CD4-positive, alpha-beta memory T cell (primary cell): ENCODE measurements around the gene FBXO21. TPM values are rescaled to one million over a fixed set of nuclear protein-coding genes. Genes with fewer than 3 reads are reported as not detected.
A peak's percentile ranks its signal among the peaks of the same experiment; 100 is the strongest.
"Not testable (repeated sequence)": the region's sequence is repeated elsewhere in the genome, so short reads cannot be mapped to it uniquely, and the experiment has no call there.

Experiments used
- CTCF ChIA-PET: fragments of 350-600 bp; sonication (Branson Sonifier 250); formaldehyde crosslinking; loops from one replicate; lab custom pipeline; 2021; ENCODE audit warnings: inconsistent platforms; ENCODE audit not compliant: partially characterized antibody; lab: Charles Lee
- POLR2A ChIA-PET: fragments of 350-600 bp; sonication (Branson Sonifier 250); formaldehyde crosslinking; loops from one replicate; lab custom pipeline; 2021; ENCODE audit not compliant: partially characterized antibody; lab: Charles Lee
- DNase-seq, 5 donors: peaks; one replicate each; pipeline versions ENCODE4 v3.0.0 to v3.0.0-alpha.2; 2020 to 2022; ENCODE audit warnings: mixed read lengths in 1 of 5
- H3K27ac ChIP-seq: one replicate; pipeline ENCODE4 v1.7.0; 2013; ENCODE audit warnings: low read depth, low read length
- H3K27me3 ChIP-seq: 2 replicates; pipeline ENCODE4 v1.7.0; 2013; ENCODE audit warnings: mild to moderate bottlenecking, low read length, moderate library complexity; ENCODE audit not compliant: insufficient read depth
- H3K36me3 ChIP-seq: 2 replicates; pipeline ENCODE4 v1.7.0; 2013; ENCODE audit warnings: mild to moderate bottlenecking, low read length, moderate library complexity; ENCODE audit not compliant: insufficient read depth
- H3K4me1 ChIP-seq: 2 replicates; pipeline ENCODE4 v1.7.0; 2013; ENCODE audit warnings: mild to moderate bottlenecking, low read length, moderate library complexity; ENCODE audit not compliant: insufficient read depth
- H3K4me3 ChIP-seq, 2 donors: one replicate each; pipeline ENCODE4 v1.7.0; 2013; ENCODE audit warnings: low read length in 2 of 2, mild to moderate bottlenecking in 1 of 2
- H3K9me3 ChIP-seq, 2 donors: one replicate each; pipeline ENCODE4 v1.7.0; 2013; ENCODE audit warnings: low read length in 2 of 2, control low read depth in 1 of 2; ENCODE audit not compliant: control insufficient read depth in 1 of 2
- H3K27ac Mint-ChIP-seq, 7 donors: one replicate each; pipeline ENCODE4 v1.8.0; 2020 to 2021; ENCODE audit warnings: mixed read lengths in 7 of 7, mild to moderate bottlenecking in 6 of 7, inconsistent platforms in 3 of 7, moderate library complexity in 3 of 7
- H3K27me3 Mint-ChIP-seq, 2 donors: one replicate each; pipeline ENCODE4 v1.8.0; 2020 to 2021; ENCODE audit warnings: mixed read lengths in 2 of 2
- H3K36me3 Mint-ChIP-seq, 2 donors: one replicate each; pipeline ENCODE4 v1.8.0; 2020 to 2021; ENCODE audit warnings: mixed read lengths in 2 of 2, inconsistent platforms in 1 of 2, mild to moderate bottlenecking in 1 of 2
- H3K4me1 Mint-ChIP-seq, 4 donors: one replicate each; pipeline ENCODE4 v1.8.0; 2020 to 2021; ENCODE audit warnings: mixed read lengths in 4 of 4, mild to moderate bottlenecking in 1 of 4
- H3K4me3 Mint-ChIP-seq, 8 donors: one replicate each; pipeline ENCODE4 v1.8.0; 2020 to 2021; ENCODE audit warnings: mixed read lengths in 8 of 8, mild to moderate bottlenecking in 7 of 8, moderate library complexity in 6 of 8, inconsistent platforms in 3 of 8
- H3K9me3 Mint-ChIP-seq, 8 donors: one replicate each; pipeline ENCODE4 v1.8.0; 2020 to 2021; ENCODE audit warnings: mixed read lengths in 8 of 8, mild to moderate bottlenecking in 5 of 8, inconsistent platforms in 3 of 8, moderate library complexity in 1 of 8
- intact Hi-C: fragments of 100-400 bp; cut with micrococcal nuclease; formaldehyde crosslinking; loops from one replicate; pipeline ENCODE4 v1.15.1; 2023
- polyA plus RNA-seq, 2 donors: library from polyadenylated mRNA; unstranded; fragments of 300-500 nt; fragmentation: Illumina TruSeq; gene quantifications; one replicate each; pipeline ENCODE4 v1.2.3, GENCODE V29; 2021
- total RNA-seq, 2 experiments: library from RNA; stranded (reverse); gene quantifications; one replicate each; pipeline ENCODE4 v1.2.3, GENCODE V29; 2021

FBXO21 gene
- total and polyA plus RNA-seq, 4 experiments from 2014 or later = 41.9 to 61.4 (median 49.9) TPM

DNA sequence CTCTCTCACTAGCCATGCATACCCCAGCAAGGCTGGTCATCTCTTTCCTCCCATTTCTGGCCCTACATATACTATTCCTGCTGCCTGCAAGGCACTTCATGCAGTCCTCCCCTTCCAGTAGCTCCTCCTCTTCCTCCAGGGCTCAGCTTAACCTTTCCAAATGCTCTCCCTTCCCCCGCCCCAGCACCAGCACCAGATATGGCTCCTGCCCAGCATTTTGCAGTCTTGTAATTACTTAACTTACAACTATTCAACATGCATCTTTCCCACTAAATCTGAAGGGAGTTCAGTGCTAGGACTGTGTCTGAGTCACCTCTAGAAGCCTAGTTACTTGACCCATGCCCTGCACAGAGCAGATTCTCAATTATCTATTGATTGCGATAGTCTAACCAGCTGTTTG, 1.8 kb upstream of the FBXO21 start:
- H3K4me3 ChIP-seq = no peak overlapping the region
- peak overlapping the region in 7 of 8 donors; percentile 6 to 70 (median 39) for H3K4me3 Mint-ChIP-seq
- no peak overlapping the region for H3K27ac ChIP-seq
- H3K9me3 Mint-ChIP-seq = peaks cover 0 to 3% (median 0%) of the 10 kb centered on the region in 8 donors
- DNase-seq = no peak
- peak overlapping the region in 3 of 7 donors; percentile 2 to 89 (median 23) for H3K27ac Mint-ChIP-seq
- no peaks in the 10 kb centered on the region for H3K27me3 ChIP-seq
- H3K4me1 Mint-ChIP-seq = peaks cover 19 to 44% (median 27%) of the 10 kb centered on the region in 4 donors
- intact Hi-C loops = loop anchor here (5.0 kb wide), 1 partner anchor 1185 kb away; the partner anchor contains the start of gene SUDS3
- H3K27me3 Mint-ChIP-seq = peaks cover 2 to 5% of the 10 kb centered on the region in 2 donors
- H3K9me3 ChIP-seq = no peaks in the 10 kb centered on the region
- POLR2A ChIA-PET = no interaction called here
- H3K4me1 ChIP-seq = peaks cover 26% of the 10 kb centered on the region
- peaks cover 4 to 15% of the 10 kb centered on the region in 2 donors for H3K36me3 Mint-ChIP-seq
- no peaks in the 10 kb centered on the region for H3K36me3 ChIP-seq
- CTCF ChIA-PET = no interaction called here

GRCh38 chr12:117189725-117190209, 503 bp downstream of the FBXO21 start:
- POLR2A ChIA-PET = interaction anchor here (1.2 kb wide), 1 partner anchor 452 kb away, joined by 3 read pairs; the partner anchor contains the start of genes RNFT2 and SPRING1
- peak in 2 of 5 donors; percentile 43 to 55 for DNase-seq
- Histone ChIP-seq H3K4me1 (peaks cover 26% of the 10 kb centered on the region), H3K4me3 (peak overlapping the region; percentile 66 to 81), H3K36me3 (peaks cover 3% of the 10 kb centered on the region), H3K9me3 (no peaks in the 10 kb centered on the region), H3K27me3 (no peaks in the 10 kb centered on the region), H3K27ac (peak overlapping the region; percentile 67)
- CTCF ChIA-PET = no interaction called here
- H3K4me3 Mint-ChIP-seq = peak overlapping the region; percentile 94 to 99 (median 96)
- H3K27ac Mint-ChIP-seq = peak overlapping the region; percentile 89 to 97 (median 95)
- H3K4me1 Mint-ChIP-seq = peaks cover 20 to 53% (median 31%) of the 10 kb centered on the region in 4 donors
- H3K27me3 Mint-ChIP-seq = no peaks in the 10 kb centered on the region
- peaks cover 0 to 3% (median 0%) of the 10 kb centered on the region in 8 donors for H3K9me3 Mint-ChIP-seq
- H3K36me3 Mint-ChIP-seq = peaks cover 15 to 31% of the 10 kb centered on the region in 2 donors
- intact Hi-C loops = loop anchor here (1.0 to 5.0 kb wide), 3 partner anchors 370 to 1188 kb away; partner anchors contain the start of genes RNFT2, SPRING1 and SUDS3

DNA sequence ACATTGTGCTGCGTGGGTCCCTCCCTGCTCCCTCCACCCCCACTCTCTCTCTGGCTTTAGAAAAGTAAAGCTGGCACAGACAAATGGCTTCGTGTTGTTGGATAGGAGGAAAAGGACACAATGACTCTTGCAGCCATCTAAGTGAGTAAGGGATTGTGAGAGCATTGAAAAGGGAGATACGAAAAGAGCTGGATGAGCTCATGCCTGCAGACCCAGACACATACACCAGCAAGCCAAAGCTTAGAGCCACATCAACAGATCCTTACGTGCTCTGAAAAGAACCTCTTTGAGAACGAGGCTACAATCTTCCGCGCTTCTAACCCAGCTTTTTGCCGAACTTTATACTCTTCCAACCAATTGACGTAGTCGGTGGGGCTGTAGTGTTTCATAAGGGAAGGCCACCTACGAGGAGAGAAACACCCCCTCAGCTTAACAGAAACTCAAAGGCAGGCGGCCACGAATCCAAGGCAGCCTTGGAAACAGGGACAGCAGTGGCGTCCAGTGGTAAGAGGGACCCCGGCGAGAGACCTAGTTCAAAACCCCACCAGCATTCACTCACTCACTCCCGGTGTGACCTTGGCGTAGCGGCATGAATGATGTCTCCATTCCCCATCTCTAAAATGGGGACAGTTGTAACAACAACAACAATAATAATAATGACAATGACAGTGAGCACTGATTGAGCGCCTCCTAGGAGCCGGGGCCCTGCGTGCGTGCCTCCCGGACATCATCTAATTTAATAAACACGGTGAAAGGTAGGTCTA, 1.1 kb downstream of the FBXO21 start:
- intact Hi-C loops = no loop called here
- Mint-ChIP-seq H3K36me3 (peaks cover 19 to 35% of the 10 kb centered on the region in 2 donors), H3K4me1 (peaks cover 20 to 54% (median 31%) of the 10 kb centered on the region in 4 donors), H3K27me3 (no peaks in the 10 kb centered on the region), H3K9me3 (peaks cover 0 to 3% (median 0%) of the 10 kb centered on the region in 8 donors), H3K4me3 (peak overlapping the region; percentile 94 to 99 (median 96)), H3K27ac (peak overlapping the region; percentile 89 to 97 (median 95))
- Histone ChIP-seq H3K4me3 (peak overlapping the region; percentile 66 to 81), H3K27ac (peak overlapping the region; percentile 67), H3K36me3 (peaks cover 8% of the 10 kb centered on the region), H3K27me3 (no peaks in the 10 kb centered on the region), H3K9me3 (no peaks in the 10 kb centered on the region), H3K4me1 (peaks cover 26% of the 10 kb centered on the region)
- POLR2A ChIA-PET = interaction anchor here (1.2 kb wide), 1 partner anchor 451 kb away, joined by 3 read pairs; the partner anchor contains the start of genes RNFT2 and SPRING1
- CTCF ChIA-PET = no interaction called here
- DNase-seq = no peak

DNA sequence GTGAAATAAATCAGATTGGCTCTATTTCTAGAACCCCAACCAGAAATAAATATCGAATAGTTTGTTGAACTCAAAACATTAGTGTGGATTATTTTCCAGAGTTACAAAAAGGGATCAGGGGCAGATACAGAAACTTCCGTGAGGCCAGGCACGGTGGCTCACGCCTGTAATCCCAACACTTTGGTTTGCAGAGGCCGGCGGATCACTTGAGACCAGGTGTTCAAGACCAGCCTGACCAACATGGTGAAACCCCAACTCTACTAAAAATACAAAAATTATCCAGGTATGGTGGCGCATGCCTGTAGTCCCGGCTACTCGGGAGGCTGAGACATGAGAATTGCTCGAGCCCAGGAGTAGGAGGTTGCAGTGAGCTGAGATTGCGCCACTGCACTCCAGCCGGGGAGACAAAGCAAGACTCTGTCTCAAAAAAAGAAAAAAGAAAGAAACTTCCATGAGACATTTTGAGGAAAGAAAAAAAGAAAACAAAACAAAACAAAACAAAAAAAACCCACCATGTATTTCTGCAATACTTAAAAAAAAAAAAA, 2.1 kb downstream of the FBXO21 start:
- Histone ChIP-seq H3K36me3 (peaks cover 17% of the 10 kb centered on the region), H3K4me1 (peaks cover 26% of the 10 kb centered on the region), H3K4me3 (no peak overlapping the region), H3K27me3 (no peaks in the 10 kb centered on the region), H3K27ac (no peak overlapping the region), H3K9me3 (no peaks in the 10 kb centered on the region)
- no peaks in the 10 kb centered on the region for H3K9me3 Mint-ChIP-seq
- peaks cover 26 to 42% of the 10 kb centered on the region in 2 donors for H3K36me3 Mint-ChIP-seq
- peak overlapping the region; percentile 64 to 97 (median 96) for H3K4me3 Mint-ChIP-seq
- intact Hi-C loops = no loop called here
- DNase-seq = no peak
- ChIA-PET CTCF (interaction anchor here (1.1 kb wide), 1 partner anchor 17 kb away, joined by 3 read pairs; no protein-coding TSS in a partner anchor), POLR2A (no interaction called here)
- peaks cover 20 to 54% (median 31%) of the 10 kb centered on the region in 4 donors for H3K4me1 Mint-ChIP-seq
- no peaks in the 10 kb centered on the region for H3K27me3 Mint-ChIP-seq
- peak overlapping the region in 4 of 7 donors; percentile 15 to 89 (median 48) for H3K27ac Mint-ChIP-seq

DNA sequence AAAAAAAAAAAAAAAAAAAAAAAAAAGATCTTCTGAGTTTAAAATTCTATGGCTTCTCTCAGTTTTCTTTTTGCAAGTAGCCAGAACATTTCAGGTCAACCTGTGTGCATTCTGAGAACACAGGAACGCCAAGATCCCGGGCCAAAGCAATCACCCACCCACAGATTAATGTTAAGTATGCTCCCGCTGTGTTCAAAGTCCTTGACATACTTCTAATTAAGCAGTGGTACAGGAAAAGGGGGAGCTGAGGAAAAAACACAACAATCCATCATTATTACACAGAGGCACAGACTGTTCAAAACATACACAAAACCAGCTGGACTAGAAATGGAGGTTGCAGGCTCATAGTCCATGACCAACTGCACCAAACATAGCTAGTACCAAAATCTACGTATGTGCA, 2.8 kb downstream of the FBXO21 start:
- H3K4me1 Mint-ChIP-seq = peaks cover 19 to 54% (median 31%) of the 10 kb centered on the region in 4 donors
- peaks cover 26 to 42% of the 10 kb centered on the region in 2 donors for H3K36me3 Mint-ChIP-seq
- intact Hi-C loops = no loop called here
- peaks cover 26% of the 10 kb centered on the region for H3K4me1 ChIP-seq
- H3K27me3 ChIP-seq = no peaks in the 10 kb centered on the region
- no peaks in the 10 kb centered on the region for H3K27me3 Mint-ChIP-seq
- peak overlapping the region in 2 of 8 donors; percentile 36 to 46 for H3K4me3 Mint-ChIP-seq
- DNase-seq = no peak
- no peak overlapping the region for H3K4me3 ChIP-seq
- H3K36me3 ChIP-seq = peaks cover 20% of the 10 kb centered on the region
- no peaks in the 10 kb centered on the region for H3K9me3 ChIP-seq
- peak overlapping the region in 1 of 7 donors; percentile 66 for H3K27ac Mint-ChIP-seq
- H3K27ac ChIP-seq = no peak overlapping the region
- CTCF ChIA-PET = interaction anchor here (1.1 kb wide), 1 partner anchor 16 kb away, joined by 3 read pairs; no protein-coding TSS in a partner anchor
- POLR2A ChIA-PET = interaction anchor here (0.7 kb wide), 1 partner anchor 468 kb away, joined by 3 read pairs; no protein-coding TSS in a partner anchor
- H3K9me3 Mint-ChIP-seq = no peaks in the 10 kb centered on the region

DNA sequence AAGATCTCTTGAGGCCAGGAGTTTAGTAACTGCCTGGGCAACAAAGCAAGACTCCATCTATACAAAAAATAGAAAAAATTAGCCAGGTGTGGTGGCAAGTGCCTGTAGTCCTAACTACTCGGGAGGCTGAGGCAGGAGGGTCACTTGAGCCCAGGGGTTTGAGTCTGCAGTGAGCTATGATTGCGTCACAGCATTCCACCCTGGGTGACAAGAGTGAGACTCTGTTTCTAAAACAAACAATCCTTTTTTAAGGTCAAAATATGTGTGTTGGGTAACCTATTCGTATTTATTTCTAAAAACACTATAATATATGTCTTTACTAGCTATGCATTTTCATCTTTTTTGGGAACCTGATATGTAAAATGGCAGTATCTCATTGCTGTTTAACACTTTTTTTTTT, 7.4 kb downstream of the FBXO21 start:
- no peak overlapping the region for H3K27ac ChIP-seq
- H3K4me3 ChIP-seq = no peak overlapping the region
- no peak overlapping the region for H3K27ac Mint-ChIP-seq
- intact Hi-C loops = no loop called here
- no peaks in the 10 kb centered on the region for H3K27me3 ChIP-seq
- peaks cover 15 to 31% (median 17%) of the 10 kb centered on the region in 4 donors for H3K4me1 Mint-ChIP-seq
- no peaks in the 10 kb centered on the region for H3K9me3 ChIP-seq
- no peak overlapping the region for H3K4me3 Mint-ChIP-seq
- no peaks in the 10 kb centered on the region for H3K9me3 Mint-ChIP-seq
- CTCF ChIA-PET = no interaction called here
- POLR2A ChIA-PET = no interaction called here
- H3K27me3 Mint-ChIP-seq = no peaks in the 10 kb centered on the region
- peaks cover 50% of the 10 kb centered on the region for H3K36me3 ChIP-seq
- peaks cover 61 to 69% of the 10 kb centered on the region in 2 donors for H3K36me3 Mint-ChIP-seq
- DNase-seq = no peak
- H3K4me1 ChIP-seq = peaks cover 5% of the 10 kb centered on the region

GRCh38 chr12:117181468-117181843, 8.8 kb downstream of the FBXO21 start:
- H3K27ac ChIP-seq, H3K9me3 ChIP-seq, H3K4me3 ChIP-seq, H3K27ac Mint-ChIP-seq, H3K27me3 Mint-ChIP-seq, H3K9me3 Mint-ChIP-seq, CTCF ChIA-PET, intact Hi-C loops, DNase-seq, H3K4me1 ChIP-seq, H3K27me3 ChIP-seq, H3K4me3 Mint-ChIP-seq, POLR2A ChIA-PET: not testable (repeated sequence)
- H3K36me3 ChIP-seq = peaks cover 64% of the 10 kb centered on the region
- H3K36me3 Mint-ChIP-seq = peaks cover 61 to 76% of the 10 kb centered on the region in 2 donors
- H3K4me1 Mint-ChIP-seq = peaks cover 10 to 23% (median 13%) of the 10 kb centered on the region in 4 donors
